Subcutaneous abdominal adipose tissue (tissue), 5 donors: ENCODE measurements around the gene IRX6.

ENCODE experiments used
- H3K27ac ChIP-seq: one replicate; pipeline ENCODE4 v1.7.0; 2013; ENCODE audit warnings: low read depth, mild to moderate bottlenecking, inconsistent platforms, low read length, moderate library complexity
- H3K27me3 ChIP-seq, 5 donors: one replicate each; pipeline ENCODE4 v1.7.0; 2013; ENCODE audit warnings: low read length in 5 of 5, inconsistent platforms in 1 of 5; ENCODE audit not compliant: control insufficient read depth in 5 of 5, insufficient read depth in 4 of 5
- H3K36me3 ChIP-seq, 5 donors: one replicate each; pipeline ENCODE4 v1.7.0; 2013; ENCODE audit warnings: low read length in 5 of 5; ENCODE audit not compliant: control insufficient read depth in 5 of 5, insufficient read depth in 5 of 5
- H3K4me1 ChIP-seq, 5 donors: one replicate each; pipeline ENCODE4 v1.7.0; 2013; ENCODE audit warnings: low read length in 5 of 5, mild to moderate bottlenecking in 3 of 5, moderate library complexity in 1 of 5; ENCODE audit not compliant: control insufficient read depth in 5 of 5, insufficient read depth in 5 of 5
- H3K4me3 ChIP-seq, 5 donors: one replicate each; pipeline ENCODE4 v1.7.0; 2013; ENCODE audit warnings: low read length in 5 of 5, low read depth in 1 of 5
- H3K9ac ChIP-seq, 5 donors: one replicate each; pipeline ENCODE4 v1.7.0; 2013; ENCODE audit warnings: low read length in 5 of 5, mild to moderate bottlenecking in 4 of 5, moderate library complexity in 3 of 5
- H3K9me3 ChIP-seq, 5 donors: one replicate each; pipeline ENCODE4 v1.7.0; 2013; ENCODE audit warnings: low read length in 5 of 5; ENCODE audit not compliant: control insufficient read depth in 5 of 5
- donor health status: healthy.
- donor health status: healthy.
- donor health status: healthy.
- donor health status: healthy.
- donor health status: healthy.

IRX6 gene

GRCh38 chr16:55330781-55331647 is 7.0 kb downstream of the IRX6 start:
- H3K4me3 ChIP-seq, result peak overlapping the region in 3 of 5 donors; percentile 4 to 14 (median 10)
- peaks cover 0 to 12% (median 10%) of the 10 kb centered on the region in 5 donors for H3K36me3 ChIP-seq
- H3K4me1 ChIP-seq, result peaks cover 5 to 56% (median 40%) of the 10 kb centered on the region in 5 donors
- no peaks in the 10 kb centered on the region for H3K9me3 ChIP-seq
- H3K27me3 ChIP-seq, result peaks cover 0 to 36% (median 5%) of the 10 kb centered on the region in 5 donors
- H3K27ac ChIP-seq, result peak overlapping the region; percentile 55
- no peak overlapping the region for H3K9ac ChIP-seq

- Histone ChIP-seq H3K27me3 (peaks cover 0 to 36% (median 5%) of the 10 kb centered on the region in 5 donors), H3K27ac (no peak overlapping the region), H3K4me3 (peak overlapping the region in 1 of 5 donors; percentile 6), H3K36me3 (peaks cover 0 to 12% (median 10%) of the 10 kb centered on the region in 5 donors), H3K9ac (no peak overlapping the region), H3K4me1 (peaks cover 5 to 52% (median 36%) of the 10 kb centered on the region in 5 donors), H3K9me3 (no peaks in the 10 kb centered on the region)
Measured at GRCh38 chr16:55331648-55332185, 7.7 kb downstream of the IRX6 start.

- H3K27ac ChIP-seq, result no peak overlapping the region
Measured at GRCh38 chr16:55333684-55334083, 9.7 kb downstream of the IRX6 start.

DNA sequence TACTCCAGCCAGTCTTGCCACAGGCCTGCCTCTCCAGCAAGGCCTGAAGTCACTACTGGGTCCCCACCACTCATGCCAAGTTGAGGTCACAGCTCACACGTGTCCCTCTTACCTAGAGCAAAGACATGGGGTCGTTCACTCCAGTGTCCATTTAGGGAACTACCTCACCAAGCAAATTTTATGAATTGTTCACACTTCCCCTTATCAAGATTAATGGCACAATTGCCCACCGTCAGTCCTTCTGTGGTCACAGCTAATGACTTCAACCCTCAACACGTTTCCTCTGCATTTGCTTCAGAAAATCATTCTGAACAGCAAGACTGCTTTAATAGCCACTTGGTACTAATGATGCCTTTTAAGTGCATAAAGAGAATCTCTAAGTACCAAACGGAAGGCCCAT is 14.6 kb downstream of the IRX6 start:
- Histone ChIP-seq H3K4me1 (peaks cover 0 to 4% (median 0%) of the 10 kb centered on the region in 5 donors), H3K36me3 (no peaks in the 10 kb centered on the region), H3K27me3 (peaks cover 0 to 2% (median 0%) of the 10 kb centered on the region in 5 donors), H3K9ac (no peak overlapping the region), H3K27ac (no peak overlapping the region), H3K9me3 (no peaks in the 10 kb centered on the region), H3K4me3 (no peak overlapping the region)

More at GRCh38 chr16:55333684-55334083, 9.7 kb downstream of the IRX6 start:
- peaks cover 0 to 24% (median 5%) of the 10 kb centered on the region in 5 donors for H3K27me3 ChIP-seq
- H3K36me3 ChIP-seq, result peaks cover 0 to 3% (median 3%) of the 10 kb centered on the region in 5 donors
- no peak overlapping the region for H3K9ac ChIP-seq
- H3K4me3 ChIP-seq, result no peak overlapping the region
- peaks cover 5 to 39% (median 25%) of the 10 kb centered on the region in 5 donors for H3K4me1 ChIP-seq
- no peaks in the 10 kb centered on the region for H3K9me3 ChIP-seq

- Histone ChIP-seq H3K9me3 (no peaks in the 10 kb centered on the region), H3K36me3 (no peaks in the 10 kb centered on the region), H3K27me3 (peaks cover 0 to 4% (median 0%) of the 10 kb centered on the region in 5 donors), H3K9ac (no peak overlapping the region), H3K4me1 (no peaks in the 10 kb centered on the region), H3K4me3 (no peak overlapping the region), H3K27ac (no peak overlapping the region)
Measured at GRCh38 chr16:55340445-55340844, 16.4 kb downstream of the IRX6 start.

- H3K9ac ChIP-seq, result no peak overlapping the region
- peaks cover 0 to 4% (median 0%) of the 10 kb centered on the region in 5 donors for H3K27me3 ChIP-seq
- H3K4me1 ChIP-seq, result no peaks in the 10 kb centered on the region
- H3K9me3 ChIP-seq, result no peaks in the 10 kb centered on the region
- no peak overlapping the region for H3K27ac ChIP-seq
- H3K36me3 ChIP-seq, result no peaks in the 10 kb centered on the region
- H3K4me3 ChIP-seq, result no peak overlapping the region
Measured at GRCh38 chr16:55341681-55342080, 17.7 kb downstream of the IRX6 start.

- peaks cover 0 to 15% (median 11%) of the 10 kb centered on the region in 5 donors for H3K4me1 ChIP-seq
- no peak overlapping the region for H3K9ac ChIP-seq
- no peak overlapping the region for H3K4me3 ChIP-seq
- no peak overlapping the region for H3K27ac ChIP-seq
- H3K9me3 ChIP-seq, result no peaks in the 10 kb centered on the region
- H3K27me3 ChIP-seq, result peaks cover 0 to 4% (median 0%) of the 10 kb centered on the region in 5 donors
- no peaks in the 10 kb centered on the region for H3K36me3 ChIP-seq
Measured at GRCh38 chr16:55346475-55346874, 22.5 kb downstream of the IRX6 start.

- Histone ChIP-seq H3K4me1 (peaks cover 0 to 16% (median 11%) of the 10 kb centered on the region in 5 donors), H3K27me3 (no peaks in the 10 kb centered on the region), H3K36me3 (no peaks in the 10 kb centered on the region), H3K4me3 (no peak overlapping the region), H3K27ac (peak overlapping the region; percentile 76), H3K9me3 (peaks cover 0 to 4% (median 0%) of the 10 kb centered on the region in 5 donors), H3K9ac (no peak overlapping the region)
Measured at GRCh38 chr16:55349867-55350266, 25.9 kb downstream of the IRX6 start.

GRCh38 chr16:55350984-55351383 is 27.0 kb downstream of the IRX6 start:
- H3K9ac ChIP-seq, result no peak overlapping the region
- H3K36me3 ChIP-seq, result no peaks in the 10 kb centered on the region
- peaks cover 0 to 16% (median 11%) of the 10 kb centered on the region in 5 donors for H3K4me1 ChIP-seq
- no peak overlapping the region for H3K4me3 ChIP-seq
- H3K27me3 ChIP-seq, result no peaks in the 10 kb centered on the region
- peak overlapping the region; percentile 76 for H3K27ac ChIP-seq
- peaks cover 0 to 4% (median 0%) of the 10 kb centered on the region in 5 donors for H3K9me3 ChIP-seq

GRCh38 chr16:55351936-55352335 is 27.9 kb downstream of the IRX6 start:
- peaks cover 0 to 16% (median 11%) of the 10 kb centered on the region in 5 donors for H3K4me1 ChIP-seq
- H3K27me3 ChIP-seq, result no peaks in the 10 kb centered on the region
- no peak overlapping the region for H3K4me3 ChIP-seq
- H3K36me3 ChIP-seq, result no peaks in the 10 kb centered on the region
- no peak overlapping the region for H3K27ac ChIP-seq
- H3K9ac ChIP-seq, result no peak overlapping the region
- peaks cover 0 to 4% (median 0%) of the 10 kb centered on the region in 5 donors for H3K9me3 ChIP-seq
